Stimulated activated CD4-positive, alpha-beta T cell treated with anti-CD3 and anti-CD28 coated beads, TNF-alpha, amount 100 ng/mL, for 24 hours (primary cell): Measurements from ENCODE around the gene SIRT7.

Source experiments
- DNase-seq, 3 experiments: peaks; one replicate each; pipeline ENCODE4 v3.0.0-alpha.2; 2020; ENCODE audit warnings: low read depth in 3 of 3

The SIRT7 gene

DNA sequence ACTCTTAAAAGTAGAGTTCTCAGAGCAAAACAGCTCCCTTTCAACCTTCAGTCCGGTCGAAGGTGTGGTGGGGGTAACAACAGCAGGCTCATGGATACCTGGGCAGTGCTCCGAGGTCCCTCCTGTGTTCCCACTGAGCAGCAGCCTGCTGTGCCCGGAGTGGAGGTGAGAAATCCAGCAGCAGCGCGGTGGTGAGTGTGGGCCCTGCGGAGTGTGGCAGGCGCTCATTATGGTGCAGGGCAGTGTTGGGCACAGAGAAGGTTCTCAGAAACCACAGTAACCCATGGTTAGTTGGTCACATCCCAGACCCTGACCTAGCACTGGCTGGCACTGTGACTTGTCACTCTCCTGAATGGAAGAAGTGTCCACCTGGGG lies 52.6 kb downstream of the SIRT7 start:
- DNase-seq, result no peak

- no peak for DNase-seq
These were observed 53.9 kb downstream of the SIRT7 start for GRCh38 chr17:81863833-81864768.

DNA sequence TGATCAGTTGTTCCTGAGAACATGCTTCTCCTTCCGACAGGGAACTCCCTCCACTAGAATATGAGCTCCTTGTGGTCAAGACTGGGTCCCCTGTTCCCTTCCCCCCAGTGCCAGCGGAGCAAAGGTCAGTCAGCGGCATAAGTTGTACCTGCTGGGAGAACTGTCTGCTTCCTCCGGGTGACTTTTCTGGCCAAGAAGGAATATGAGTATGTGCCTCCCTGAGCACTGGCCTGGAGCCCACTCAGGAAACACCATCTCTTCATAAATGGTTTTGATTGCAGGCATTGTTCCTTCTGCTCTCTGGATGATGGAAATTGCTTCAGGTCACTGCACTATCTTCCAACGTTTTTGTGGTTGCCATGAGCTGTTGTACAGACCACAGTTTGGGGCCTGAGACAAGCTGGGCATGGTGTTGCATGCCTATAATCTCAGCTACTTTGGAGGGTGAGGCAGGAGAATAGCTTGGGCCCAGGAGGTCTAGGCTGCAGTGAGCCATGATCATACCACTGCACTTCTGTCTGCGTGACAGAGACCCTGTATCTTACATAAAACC lies 54.8 kb downstream of the SIRT7 start:
- no peak for DNase-seq
